GM12878 (cell line): Measurements from ENCODE around the gene ABCC3. TPM values are rescaled to one million over a fixed set of nuclear protein-coding genes. Genes with fewer than 3 reads are reported as not detected.
A peak's percentile ranks its signal among the peaks of the same experiment; 100 is the strongest.

Experiments
- BCLAF1 ChIP-seq: fragments of 450-650 bp; IDR thresholded peaks from 2 replicates; pipeline ENCODE4 v1.6.1; 2017; ENCODE audit warnings: antibody characterized with exemption, mild to moderate bottlenecking, moderate library complexity
- CBX5 ChIP-seq: sonication (generic); IDR thresholded peaks from 2 replicates; pipeline ENCODE4 v1.6.1; 2016; ENCODE audit warnings: low read depth, moderate library complexity, mild to moderate bottlenecking, inconsistent platforms
- CEBPZ ChIP-seq: fragments of 150-350 bp; IDR thresholded peaks from 2 replicates; pipeline ENCODE4 v1.6.1; 2016; ENCODE audit warnings: low read depth, low read length
- CHD1 ChIP-seq: IDR thresholded peaks from 2 replicates; pipeline ENCODE4 v1.6.1; 2012; ENCODE audit warnings: low read depth, low read length, improper control_type of control experiment
- ELK1 ChIP-seq: IDR thresholded peaks from 2 replicates; pipeline ENCODE4 v1.6.1; 2012; ENCODE audit warnings: low read depth, low read length, improper control_type of control experiment
- ESRRA ChIP-seq: IDR thresholded peaks from 2 replicates; pipeline ENCODE4 v1.6.1; 2012; ENCODE audit warnings: mild to moderate bottlenecking, low read length, improper control_type of control experiment
- NFIC ChIP-seq: IDR thresholded peaks from 2 replicates; pipeline ENCODE4 v1.6.1; 2012; ENCODE audit warnings: low read depth, mild to moderate bottlenecking, inconsistent platforms, low read length, moderate library complexity
- NFYB ChIP-seq: IDR thresholded peaks from 2 replicates; pipeline ENCODE4 v1.6.1; 2011; ENCODE audit warnings: low read depth, mild to moderate bottlenecking, low read length, improper control_type of control experiment, moderate library complexity; ENCODE audit not compliant: insufficient read depth
- NKRF ChIP-seq: fragments of 450-650 bp; conservative IDR thresholded peaks from 2 replicates; pipeline ENCODE4 v1.6.1; 2017; ENCODE audit warnings: mild to moderate bottlenecking, moderate library complexity
- PML ChIP-seq: IDR thresholded peaks from 2 replicates; pipeline ENCODE4 v1.6.1; 2012; ENCODE audit warnings: low read length, inconsistent platforms
- POLR2A ChIP-seq: IDR thresholded peaks from 2 replicates; pipeline ENCODE4 v1.6.1; 2011; ENCODE audit warnings: low read depth, mild to moderate bottlenecking, low read length
- RUNX3 ChIP-seq: IDR thresholded peaks from 2 replicates; pipeline ENCODE4 v1.6.1; 2012; ENCODE audit warnings: low read length, inconsistent platforms
- SREBF2 ChIP-seq: IDR thresholded peaks from 2 replicates; pipeline ENCODE4 v1.6.1; 2012; ENCODE audit warnings: mild to moderate bottlenecking, low read length
- TAF1 ChIP-seq: IDR thresholded peaks from 2 replicates; pipeline ENCODE4 v1.6.1; 2011; ENCODE audit warnings: mild to moderate bottlenecking, low read depth, low read length, borderline replicate concordance
- TCF7 ChIP-seq: IDR thresholded peaks from 2 replicates; pipeline ENCODE4 v1.6.1; 2014; ENCODE audit warnings: antibody characterized with exemption, borderline replicate concordance
- ZBTB33 ChIP-seq: fragments of 450-650 bp; IDR thresholded peaks from 2 replicates; pipeline ENCODE4 v1.6.1; 2017; ENCODE audit warnings: mild to moderate bottlenecking
- ZNF217 ChIP-seq: fragments of 450-650 bp; IDR thresholded peaks from 2 replicates; pipeline ENCODE4 v1.6.1; 2017; ENCODE audit warnings: antibody characterized with exemption, mild to moderate bottlenecking
- ZNF274 ChIP-seq: IDR thresholded peaks from one replicate; pipeline ENCODE4 v1.8.0; 2011; ENCODE audit not compliant: insufficient read length, insufficient read depth
- ZNF384 ChIP-seq: IDR thresholded peaks from 2 replicates; pipeline ENCODE4 v1.6.1; 2012; ENCODE audit warnings: low read depth, mild to moderate bottlenecking, low read length, improper control_type of control experiment, borderline replicate concordance
- polyA plus RNA-seq, 11 experiments: library from polyadenylated mRNA; depleted of rRNA in 4 of 11; unstranded in 6 of 11; stranded (reverse) in 5 of 11; fragments of >200 nt; fragmentation: Nextera tagmentation in 4 of 11; fragmentation: Illumina TruSeq in 1 of 11; extraction: Ambion mirVana in 4 of 11; extraction: Trizol in 1 of 11; gene quantifications; 1 replicate in 1 of 11; 2 replicates in 10 of 11; pipeline versions ENCODE4 v1.2.1 to v1.2.3, GENCODE V29; 2011 to 2016; ENCODE audit warnings: inconsistent platforms in 2 of 11, missing spikeins in 2 of 11, low read depth in 1 of 11
- total RNA-seq, 4 experiments: library from RNA; depleted of rRNA in 3 of 4; stranded (reverse); fragments of >200 nt in 3 of 4; fragmentation: Illumina TruSeq in 1 of 4; extraction: Trizol in 1 of 4; gene quantifications; 2 replicates each; pipeline versions ENCODE4 v1.2.1 to v1.2.3, GENCODE V29; 2013 to 2021

Gene ABCC3
- total and polyA plus RNA-seq, 10 of the 15 experiments (the other 5 are each of a cell fraction or from before 2014, with no cell fraction given), result 0.21 to 2.3 (median 0.71) TPM; not detected in 6

GRCh38 chr17:50707289-50708049, 72.8 kb downstream of the ABCC3 start, which contains the start of gene ANKRD40 (continued):
- TF ChIP-seq CEBPZ (no peak), NKRF (peak; percentile 88), ZNF217 (0 out of 2 replicates have a peak, but pooled peaks have one; percentile 44), TCF7 (no peak), ZNF384 (no peak), CHD1 (no peak), TAF1 (peak; percentile 91; the same call in 1 of the 2 replicates), NFYB (no peak), ZNF274 (no peak), ZBTB33 (no peak), ESRRA (no peak; the same call in 1 of the 2 replicates), BCLAF1 (no peak), SREBF2 (no peak), NFIC (no peak; the same call in 1 of the 2 replicates), CBX5 (peak; percentile 66; the same call in 1 of the 2 replicates), POLR2A (peak; percentile 80), ELK1 (no peak), RUNX3 (peak; percentile 35), PML (peak; percentile 86)
